ENCODE measurements around the gene AHI1. TPM values are rescaled to one million over a fixed set of nuclear protein-coding genes. Genes with fewer than 3 reads are reported as not detected.

Gene AHI1
- total and polyA plus RNA-seq, 2 of the 13 experiments (the other 11 are each of a cell fraction or from before 2014, with no cell fraction given) = 7.2 to 18.6 TPM

- Histone ChIP-seq H3K27me3 (ENCODE audit: control insufficient read depth in 1 of 2, insufficient read depth in 2 of 2, low read length in 2 of 2) (no peaks in the 10 kb centered on the region), H4K20me1 (ENCODE audit: insufficient read depth, low read length) (no peaks in the 10 kb centered on the region), H3K36me3 (replicated peaks in 1 of 2; ENCODE audit: control insufficient read depth in 1 of 2, insufficient read depth in 2 of 2, low read length in 2 of 2) (no peaks in the 10 kb centered on the region), H3K4me3 (replicated peaks in 1 of 3; ENCODE audit: insufficient read depth in 1 of 3, low read depth in 2 of 3, low read length in 3 of 3) (no peak overlapping the region), H3K4me1 (ENCODE audit: insufficient read depth, low read length) (no peaks in the 10 kb centered on the region), H3K9ac (ENCODE audit: insufficient read depth, low read depth, low read length) (no peak overlapping the region), H3K27ac (ENCODE audit: extremely low read length, insufficient read depth, low read length) (no peak overlapping the region), H3K79me2 (ENCODE audit: insufficient read depth, low read length) (no peaks in the 10 kb centered on the region), H3K4me2 (ENCODE audit: low read depth, low read length) (no peak overlapping the region), H2AFZ (ENCODE audit: low read length) (no peak overlapping the region), H3K9me3 (ENCODE audit: low read length) (no peaks in the 10 kb centered on the region)
- ATAC-seq (no peak), FAIRE-seq (no peak), DNase-seq (ENCODE audit: low spot score) (no peak)
- intact Hi-C loops (cut with micrococcal nuclease; ENCODE audit: unreplicated experiment) (no loop called here), in situ Hi-C loops (cut with HindIII; ENCODE audit: extremely low pct_ligation_motif_present, low pct_unique_long_range_greater_than_20kb) (no loop called here)
- no TSS peak for BruUV-seq (replicated peaks)
- CTCF ChIA-PET (ENCODE audit: low intra/inter-chr PET ratio, low total read pairs) = no interaction called here
- POLR2A ChIA-PET = no interaction called here
- 96% methylated on average over 4 of the region's 4 CpGs for WGBS (ENCODE audit: low lambda C conversion rate)
- no peak for TF ChIP-seq ZKSCAN5 (CRISPR knock-in tag; IDR thresholded peaks at IDR 0.05)
- no peak for TF ChIP-seq ZNF292 (CRISPR knock-in tag; IDR thresholded peaks at IDR 0.05; ENCODE audit: borderline replicate concordance, low read depth)
- TF ChIP-seq NONO (IDR thresholded peaks at IDR 0.05) = no peak
- TF ChIP-seq NONO (CRISPR knock-in tag; conservative IDR thresholded peaks at IDR 0.05) = no peak
- no peak for TF ChIP-seq ZNF232 (CRISPR knock-in tag; IDR thresholded peaks at IDR 0.05; ENCODE audit: borderline replicate concordance)
- TF ChIP-seq ZMYM2 (CRISPR knock-in tag; IDR thresholded peaks at IDR 0.05) = no peak
- no peak for TF ChIP-seq GABPB1 (CRISPR knock-in tag; IDR thresholded peaks at IDR 0.05)
- no peak for TF ChIP-seq CBFB (CRISPR knock-in tag; IDR thresholded peaks at IDR 0.05)
- TF ChIP-seq SRY (CRISPR knock-in tag; IDR thresholded peaks at IDR 0.05) = no peak
- TF ChIP-seq ZNF709 (CRISPR knock-in tag; IDR thresholded peaks at IDR 0.05) = no peak
- TF ChIP-seq ZNF816 (CRISPR knock-in tag; IDR thresholded peaks at IDR 0.05; ENCODE audit: borderline replicate concordance) = no peak
- TF ChIP-seq, protein P1, sequence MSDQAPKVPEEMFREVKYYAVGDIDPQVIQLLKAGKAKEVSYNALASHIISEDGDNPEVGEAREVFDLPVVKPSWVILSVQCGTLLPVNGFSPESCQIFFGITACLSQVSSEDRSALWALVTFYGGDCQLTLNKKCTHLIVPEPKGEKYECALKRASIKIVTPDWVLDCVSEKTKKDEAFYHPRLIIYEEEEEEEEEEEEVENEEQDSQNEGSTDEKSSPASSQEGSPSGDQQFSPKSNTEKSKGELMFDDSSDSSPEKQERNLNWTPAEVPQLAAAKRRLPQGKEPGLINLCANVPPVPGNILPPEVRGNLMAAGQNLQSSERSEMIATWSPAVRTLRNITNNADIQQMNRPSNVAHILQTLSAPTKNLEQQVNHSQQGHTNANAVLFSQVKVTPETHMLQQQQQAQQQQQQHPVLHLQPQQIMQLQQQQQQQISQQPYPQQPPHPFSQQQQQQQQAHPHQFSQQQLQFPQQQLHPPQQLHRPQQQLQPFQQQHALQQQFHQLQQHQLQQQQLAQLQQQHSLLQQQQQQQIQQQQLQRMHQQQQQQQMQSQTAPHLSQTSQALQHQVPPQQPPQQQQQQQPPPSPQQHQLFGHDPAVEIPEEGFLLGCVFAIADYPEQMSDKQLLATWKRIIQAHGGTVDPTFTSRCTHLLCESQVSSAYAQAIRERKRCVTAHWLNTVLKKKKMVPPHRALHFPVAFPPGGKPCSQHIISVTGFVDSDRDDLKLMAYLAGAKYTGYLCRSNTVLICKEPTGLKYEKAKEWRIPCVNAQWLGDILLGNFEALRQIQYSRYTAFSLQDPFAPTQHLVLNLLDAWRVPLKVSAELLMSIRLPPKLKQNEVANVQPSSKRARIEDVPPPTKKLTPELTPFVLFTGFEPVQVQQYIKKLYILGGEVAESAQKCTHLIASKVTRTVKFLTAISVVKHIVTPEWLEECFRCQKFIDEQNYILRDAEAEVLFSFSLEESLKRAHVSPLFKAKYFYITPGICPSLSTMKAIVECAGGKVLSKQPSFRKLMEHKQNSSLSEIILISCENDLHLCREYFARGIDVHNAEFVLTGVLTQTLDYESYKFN (CRISPR knock-in tag; conservative IDR thresholded peaks at IDR 0.05) = no peak
- no peak for TF ChIP-seq ETV5 (CRISPR knock-in tag; IDR thresholded peaks at IDR 0.05; ENCODE audit: borderline replicate concordance)
- no peak for TF ChIP-seq ZNF580 (CRISPR knock-in tag; IDR thresholded peaks at IDR 0.05; ENCODE audit: borderline replicate concordance, low read depth)
- no peak for TF ChIP-seq HMGXB3 (CRISPR knock-in tag; IDR thresholded peaks at IDR 0.05; ENCODE audit: borderline replicate concordance)
Measured at GRCh38 chr6:135324531-135324930, 173.0 kb downstream of the AHI1 start.
